Loucy (cell line): Measurements from ENCODE around the gene GCLC.
"Not testable (repeated sequence)": the region's sequence is repeated elsewhere in the genome, so short reads cannot be mapped to it uniquely, and the experiment has no call there.

ENCODE experiments used
- H2AFZ ChIP-seq: fragments of 200-600 bp; sonication (generic); 2 replicates; pipeline ENCODE4 v1.6.0; 2016; ENCODE audit warnings: antibody characterized with exemption, mild to moderate bottlenecking, low read length, moderate library complexity
- H3F3A ChIP-seq: fragments of 200-600 bp; 2 replicates; pipeline ENCODE4 v1.6.0; 2016; ENCODE audit warnings: antibody characterized with exemption, low read depth, mild to moderate bottlenecking
- H3K27me3 ChIP-seq: fragments of 200-600 bp; sonication (generic); 2 replicates; pipeline ENCODE4 v1.6.1; 2014; ENCODE audit warnings: low read length, mild to moderate bottlenecking; ENCODE audit not compliant: insufficient read depth, poor library complexity, severe bottlenecking
- H3K36me3 ChIP-seq: fragments of 200-600 bp; sonication (generic); 2 replicates; pipeline ENCODE4 v1.6.1; 2016; ENCODE audit warnings: low read length; ENCODE audit not compliant: insufficient read depth
- H3K4me1 ChIP-seq: fragments of 200-600 bp; sonication (generic); 2 replicates; pipeline ENCODE4 v1.5.1; 2014; ENCODE audit warnings: low read length, mild to moderate bottlenecking; ENCODE audit not compliant: insufficient read depth, poor library complexity, severe bottlenecking
- H3K4me2 ChIP-seq: fragments of 200-600 bp; sonication (generic); 2 replicates; pipeline ENCODE4 v1.6.0; 2014; ENCODE audit warnings: antibody characterized with exemption, low read length, low read depth, mild to moderate bottlenecking; ENCODE audit not compliant: poor library complexity, severe bottlenecking
- H3K4me3 ChIP-seq: fragments of 200-600 bp; sonication (generic); 2 replicates; pipeline ENCODE4 v1.5.1; 2014; ENCODE audit warnings: low read length, mild to moderate bottlenecking, mixed read lengths; ENCODE audit not compliant: poor library complexity, severe bottlenecking
- H3K79me2 ChIP-seq: fragments of 200-600 bp; sonication (generic); 2 replicates; pipeline ENCODE4 v1.6.1; 2014; ENCODE audit warnings: low read length; ENCODE audit not compliant: insufficient read depth
- H3K9ac ChIP-seq: fragments of 200-600 bp; sonication (generic); 2 replicates; pipeline ENCODE4 v1.6.0; 2014; ENCODE audit warnings: mild to moderate bottlenecking, low read depth, low read length, moderate library complexity; ENCODE audit not compliant: poor library complexity, severe bottlenecking
- H3K9me2 ChIP-seq: fragments of 200-600 bp; sonication (generic); replicated peaks from 2 replicates; pipeline ENCODE4 v1.6.1; 2016; ENCODE audit warnings: low read depth, low read length, mixed read lengths
- H3K9me3 ChIP-seq: fragments of 200-600 bp; sonication (generic); 2 replicates; pipeline ENCODE4 v1.6.1; 2014; ENCODE audit warnings: mild to moderate bottlenecking, antibody characterized with exemption, low read length, low read depth; ENCODE audit not compliant: insufficient read depth
- H4K20me1 ChIP-seq: fragments of 200-600 bp; sonication (generic); 2 replicates; pipeline ENCODE4 v1.6.0; 2014; ENCODE audit warnings: antibody characterized with exemption, low read length, mild to moderate bottlenecking; ENCODE audit not compliant: insufficient read depth, poor library complexity, severe bottlenecking
- EZH2phosphoT487 ChIP-seq: fragments of 200-600 bp; IDR thresholded peaks from 2 replicates; pipeline ENCODE4 v1.6.1; 2018; ENCODE audit warnings: antibody characterized with exemption, mild to moderate bottlenecking, moderate library complexity, borderline replicate concordance
- TF ChIP-seq, protein P1 (sequence below): fragments of 200-600 bp; sonication (generic); conservative IDR thresholded peaks from 2 replicates; pipeline ENCODE4 v1.5.1; 2014; ENCODE audit warnings: mild to moderate bottlenecking, antibody characterized with exemption, low read length

The GCLC gene

GRCh38 chr6:53565886-53566285 is 21.0 kb upstream of the GCLC start:
- no peaks in the 10 kb centered on the region for H3F3A ChIP-seq
- H3K79me2 ChIP-seq, result no peaks in the 10 kb centered on the region
- no peaks in the 10 kb centered on the region for H3K27me3 ChIP-seq
- H3K36me3 ChIP-seq, result no peaks in the 10 kb centered on the region
- H3K4me2 ChIP-seq, result no peak overlapping the region
- H3K9ac ChIP-seq, result no peak overlapping the region
- H2AFZ ChIP-seq, result no peak overlapping the region
- no peak overlapping the region for H3K4me3 ChIP-seq
- TF ChIP-seq, protein P1, sequence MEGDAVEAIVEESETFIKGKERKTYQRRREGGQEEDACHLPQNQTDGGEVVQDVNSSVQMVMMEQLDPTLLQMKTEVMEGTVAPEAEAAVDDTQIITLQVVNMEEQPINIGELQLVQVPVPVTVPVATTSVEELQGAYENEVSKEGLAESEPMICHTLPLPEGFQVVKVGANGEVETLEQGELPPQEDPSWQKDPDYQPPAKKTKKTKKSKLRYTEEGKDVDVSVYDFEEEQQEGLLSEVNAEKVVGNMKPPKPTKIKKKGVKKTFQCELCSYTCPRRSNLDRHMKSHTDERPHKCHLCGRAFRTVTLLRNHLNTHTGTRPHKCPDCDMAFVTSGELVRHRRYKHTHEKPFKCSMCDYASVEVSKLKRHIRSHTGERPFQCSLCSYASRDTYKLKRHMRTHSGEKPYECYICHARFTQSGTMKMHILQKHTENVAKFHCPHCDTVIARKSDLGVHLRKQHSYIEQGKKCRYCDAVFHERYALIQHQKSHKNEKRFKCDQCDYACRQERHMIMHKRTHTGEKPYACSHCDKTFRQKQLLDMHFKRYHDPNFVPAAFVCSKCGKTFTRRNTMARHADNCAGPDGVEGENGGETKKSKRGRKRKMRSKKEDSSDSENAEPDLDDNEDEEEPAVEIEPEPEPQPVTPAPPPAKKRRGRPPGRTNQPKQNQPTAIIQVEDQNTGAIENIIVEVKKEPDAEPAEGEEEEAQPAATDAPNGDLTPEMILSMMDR, result no peak
- TF ChIP-seq EZH2phosphoT487, result no peak
- H3K9me3 ChIP-seq, result peaks cover 11% of the 10 kb centered on the region; the same call in 1 of the 2 replicates
- no peaks in the 10 kb centered on the region for H4K20me1 ChIP-seq
- no peaks in the 10 kb centered on the region for H3K4me1 ChIP-seq
- H3K9me2 ChIP-seq, result no peaks in the 10 kb centered on the region

DNA sequence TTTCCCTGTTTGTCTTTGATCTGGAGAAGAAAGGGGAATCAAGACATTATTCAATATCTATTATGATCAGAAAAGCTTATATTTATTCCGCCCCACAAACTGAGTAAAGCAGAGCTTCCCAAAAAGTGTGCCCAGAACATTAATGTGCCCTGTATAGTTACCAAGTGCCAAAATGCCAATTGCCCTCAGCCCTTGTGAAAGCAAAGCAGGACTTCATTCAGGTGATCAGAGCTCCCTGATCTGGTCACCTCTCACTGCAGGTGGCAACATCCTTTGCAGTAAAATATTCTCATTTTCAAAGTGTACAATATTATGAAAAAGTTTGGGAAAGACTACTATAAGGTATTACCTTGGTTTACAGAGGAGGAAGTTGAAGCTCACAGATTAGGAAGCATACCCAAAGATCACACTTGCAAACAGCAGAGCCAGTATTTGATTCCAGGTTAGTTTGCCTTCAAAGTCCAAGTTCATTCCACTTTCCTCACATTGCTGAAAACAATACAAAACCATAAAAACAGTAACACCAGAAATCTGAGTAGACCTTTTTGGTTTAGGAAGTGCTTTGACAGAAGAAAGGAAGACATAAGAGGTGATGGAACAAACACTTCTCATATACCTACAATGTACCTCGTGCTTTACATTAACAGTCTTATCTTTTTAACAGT is 19.6 kb upstream of the GCLC start:
- Histone ChIP-seq H3K36me3 (no peaks in the 10 kb centered on the region), H3K9me3 (peaks cover 18% of the 10 kb centered on the region; the same call in 1 of the 2 replicates), H4K20me1 (no peaks in the 10 kb centered on the region), H3K4me2 (no peak overlapping the region), H3K4me3 (no peak overlapping the region), H3K9ac (no peak overlapping the region), H3K79me2 (no peaks in the 10 kb centered on the region), H3F3A (no peaks in the 10 kb centered on the region), H3K4me1 (no peaks in the 10 kb centered on the region), H2AFZ (no peak overlapping the region), H3K9me2 (no peaks in the 10 kb centered on the region), H3K27me3 (no peaks in the 10 kb centered on the region)
- TF ChIP-seq, protein P1, result no peak
- TF ChIP-seq EZH2phosphoT487, result no peak

DNA sequence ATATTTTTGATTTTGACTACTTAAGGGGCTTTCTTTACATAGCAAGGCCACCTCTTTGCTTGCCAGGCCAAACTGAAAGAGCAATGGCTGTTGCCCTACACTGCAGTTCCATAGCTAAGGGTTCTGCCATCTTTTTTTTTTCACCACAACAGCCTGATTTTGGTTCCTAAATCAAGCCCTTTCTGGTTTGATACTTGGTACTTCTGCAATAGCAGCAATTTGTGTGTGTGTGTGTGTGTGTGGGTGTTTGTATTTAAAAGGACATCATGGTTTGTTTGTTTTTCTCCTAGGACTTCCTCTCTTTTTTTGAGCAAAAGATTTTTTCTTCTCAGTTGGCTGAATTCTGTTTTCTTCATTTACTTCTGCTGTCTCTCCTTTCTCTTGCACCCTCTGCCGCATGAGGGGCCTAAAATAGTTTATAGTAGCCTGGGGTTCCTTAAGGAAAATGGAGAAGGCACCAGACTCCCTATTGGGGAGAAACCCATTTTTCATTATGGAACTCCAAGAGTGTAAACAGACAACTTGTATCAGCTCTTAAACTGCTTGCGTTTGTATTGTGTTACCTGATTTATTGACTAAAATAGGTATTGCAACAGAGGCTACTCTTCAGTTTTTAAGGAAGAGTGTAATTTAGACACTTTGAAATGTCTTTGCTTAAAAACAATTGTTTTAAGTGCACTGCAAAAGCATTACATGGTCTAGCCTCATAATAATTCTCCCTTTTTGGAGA is 12.2 kb upstream of the GCLC start:
- TF ChIP-seq, protein P1, result no peak
- no peak for TF ChIP-seq EZH2phosphoT487
- peaks cover 22% of the 10 kb centered on the region; the same call in 1 of the 2 replicates for H3K9me3 ChIP-seq
- no peaks in the 10 kb centered on the region for H3F3A ChIP-seq
- H3K79me2 ChIP-seq, result no peaks in the 10 kb centered on the region
- H3K4me1 ChIP-seq, result no peaks in the 10 kb centered on the region
- no peak overlapping the region for H2AFZ ChIP-seq
- H3K36me3 ChIP-seq, result no peaks in the 10 kb centered on the region
- H3K4me3 ChIP-seq, result no peak overlapping the region
- H3K9me2 ChIP-seq, result no peaks in the 10 kb centered on the region
- no peak overlapping the region for H3K9ac ChIP-seq
- no peak overlapping the region for H3K4me2 ChIP-seq
- no peaks in the 10 kb centered on the region for H4K20me1 ChIP-seq
- no peaks in the 10 kb centered on the region for H3K27me3 ChIP-seq

GRCh38 chr6:53553600-53553999 is 8.7 kb upstream of the GCLC start:
- H4K20me1 ChIP-seq, H3F3A ChIP-seq, H3K4me2 ChIP-seq, H3K79me2 ChIP-seq, H2AFZ ChIP-seq, H3K9me2 ChIP-seq, H3K4me3 ChIP-seq, H3K27me3 ChIP-seq, H3K36me3 ChIP-seq, H3K9ac ChIP-seq, H3K9me3 ChIP-seq, H3K4me1 ChIP-seq: not testable (repeated sequence)

DNA sequence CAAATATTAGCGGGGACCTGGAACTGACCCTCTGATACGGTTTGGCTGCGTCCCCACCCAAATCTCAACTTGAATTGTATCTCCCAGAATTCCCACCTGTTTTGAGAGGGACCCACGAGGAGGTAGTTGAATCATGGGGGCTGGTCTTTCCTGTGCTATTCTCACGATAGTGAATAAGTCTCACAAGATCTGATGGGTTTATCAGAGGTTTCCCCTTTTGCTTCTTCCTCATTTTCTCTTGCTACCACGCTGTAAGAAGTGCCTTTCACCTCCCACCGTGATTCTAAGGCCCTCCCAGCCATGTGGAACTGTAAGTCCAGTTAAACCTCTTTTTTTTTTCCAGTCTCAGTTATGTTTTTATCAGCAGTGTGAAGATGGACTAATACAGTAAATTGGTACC is 6.8 kb upstream of the GCLC start:
- H3K4me1 ChIP-seq, result peaks cover 12% of the 10 kb centered on the region
- H3K9ac ChIP-seq, H3K36me3 ChIP-seq, H3K79me2 ChIP-seq, H4K20me1 ChIP-seq, H3K9me2 ChIP-seq, H2AFZ ChIP-seq, H3K27me3 ChIP-seq, H3K4me2 ChIP-seq, H3K4me3 ChIP-seq, H3F3A ChIP-seq, H3K9me3 ChIP-seq: not testable (repeated sequence)
